H1 (cell line): ENCODE results near the gene MAB21L3. TPM values are rescaled to one million over a fixed set of nuclear protein-coding genes. Genes with fewer than 3 reads are reported as not detected.

Source experiments
- GTF2F1 ChIP-seq: IDR thresholded peaks from 2 replicates; pipeline ENCODE4 v1.6.1; 2012; ENCODE audit warnings: low read depth, low read length, improper control_type of control experiment, borderline replicate concordance
- RFX5 ChIP-seq: IDR thresholded peaks from 2 replicates; pipeline ENCODE4 v1.6.1; 2011; ENCODE audit warnings: low read depth, low read length, improper control_type of control experiment, borderline replicate concordance
- SIX5 ChIP-seq: IDR thresholded peaks from 2 replicates; pipeline ENCODE4 v1.6.1; 2011; ENCODE audit warnings: mild to moderate bottlenecking, low read depth, low read length
- ZNF274 ChIP-seq: IDR thresholded peaks from 2 replicates; pipeline ENCODE4 v1.7.0; 2012; ENCODE audit warnings: low read length, borderline replicate concordance; ENCODE audit errors: extremely low read depth
- polyA plus RNA-seq, 7 experiments: library from polyadenylated mRNA; depleted of rRNA in 3 of 7; stranded (reverse) in 5 of 7; unstranded in 2 of 7; fragments of >200 nt in 5 of 7; fragments of 200-250 nt in 2 of 7; gene quantifications; 1 replicate in 5 of 7; 2 replicates in 1 of 7; 4 replicates in 1 of 7; pipeline versions ENCODE4 v1.2.1 to v1.2.3, GENCODE V29; 2011 to 2013; ENCODE audit warnings: missing spikeins in 2 of 7, mixed read lengths in 2 of 7
- total RNA-seq: library from RNA; stranded (reverse); fragmentation: NEBNext Ultra II Directional; extraction: Animal tissue kit (Norgen Biotek cat#: 25700); gene quantifications from 2 replicates; pipeline ENCODE4 v1.2.1, GENCODE V29; 2021

MAB21L3 gene
- total and polyA plus RNA-seq, 2 of the 8 experiments (the other 6 are each of a cell fraction or from before 2014, with no cell fraction given) = not detected

DNA sequence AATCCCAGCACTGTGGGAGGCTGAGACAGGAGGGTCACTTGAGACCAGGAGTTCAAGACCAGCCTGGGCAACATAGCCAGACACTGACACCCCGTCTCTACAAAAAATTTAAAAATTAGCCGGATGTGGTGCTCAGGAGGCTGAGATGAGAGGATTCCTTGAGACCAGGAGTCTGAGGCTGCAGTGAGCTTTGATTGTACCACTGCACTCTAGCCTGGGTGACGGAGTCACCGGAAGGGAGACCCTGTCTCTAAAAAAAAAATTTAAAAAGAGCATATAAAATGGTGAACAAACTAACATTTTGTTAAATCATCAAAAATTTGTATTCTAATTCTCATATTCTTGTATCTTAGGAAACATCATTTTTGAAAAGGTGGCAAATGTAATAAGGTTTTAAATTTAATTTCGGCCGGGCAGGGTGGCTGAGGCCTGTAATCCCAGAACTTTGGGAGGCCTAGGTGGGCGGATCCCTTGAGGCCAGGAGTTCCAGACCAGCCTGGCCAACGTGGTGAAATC is 27.1 kb downstream of the MAB21L3 start (continued):
- TF ChIP-seq SIX5 = no peak
- TF ChIP-seq ZNF274 = no peak
- TF ChIP-seq GTF2F1 = no peak
- no peak for TF ChIP-seq RFX5
